Measurements from ENCODE around the gene FKBP5. TPM values are rescaled to one million over a fixed set of nuclear protein-coding genes. Genes with fewer than 3 reads are reported as not detected.

Gene FKBP5
- polyA plus RNA-seq, 1 donor from 2014 or later, result 1.2 TPM

DNA sequence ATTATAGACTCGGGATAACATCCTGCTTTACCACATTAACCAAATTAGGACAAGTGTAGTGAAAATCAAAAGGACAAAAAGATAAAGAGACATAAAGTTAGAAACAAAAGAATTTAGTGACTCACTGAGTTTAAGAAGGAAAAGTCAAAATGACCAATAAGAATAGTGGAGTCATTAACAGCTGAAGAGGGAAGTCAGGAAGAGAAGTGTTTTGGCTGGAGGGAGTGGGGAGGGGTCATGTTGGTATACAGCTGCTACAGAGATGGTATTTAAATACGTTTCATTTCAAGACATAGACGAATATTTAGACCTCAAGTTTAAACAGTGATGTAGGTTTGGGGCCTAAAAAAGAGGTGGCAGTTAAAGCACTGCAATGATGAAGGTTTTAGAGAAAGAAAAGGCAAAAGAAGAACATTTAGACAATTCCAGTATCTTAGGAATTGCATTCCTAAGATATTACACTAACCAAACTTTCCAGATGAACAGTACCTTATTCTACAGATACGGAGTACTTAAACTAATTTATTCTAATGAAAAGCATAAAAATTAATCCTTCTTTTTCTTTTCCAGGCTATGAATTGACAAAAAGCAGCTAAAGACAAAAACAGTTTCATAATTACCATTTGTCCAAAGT, 10.6 kb downstream of the FKBP5 start:
- Histone ChIP-seq H3F3A (ENCODE audit: insufficient read depth, low read length, poor library complexity, severe bottlenecking) (no peaks in the 10 kb centered on the region), H3K9me3 (ENCODE audit: low read length) (no peaks in the 10 kb centered on the region), H3K36me3 (ENCODE audit: insufficient read depth, low read length) (no peaks in the 10 kb centered on the region), H4K20me1 (ENCODE audit: insufficient read depth) (no peaks in the 10 kb centered on the region), H3K79me2 (replicated peaks; ENCODE audit: insufficient read depth, low read length) (no peaks in the 10 kb centered on the region), H3K4me2 (ENCODE audit: low read length) (no peak overlapping the region), H2AFZ (ENCODE audit: low read depth, low read length) (no peak overlapping the region), H3K9ac (ENCODE audit: low read length) (no peak overlapping the region), H3K27me3 (ENCODE audit: insufficient read depth, low read depth, low read length) (no peaks in the 10 kb centered on the region), H3K4me3 (ENCODE audit: low read length) (no peak overlapping the region), H3K27ac (ENCODE audit: low read length) (no peak overlapping the region), H3K9me2 (ENCODE audit: insufficient read depth, low read length) (no peaks in the 10 kb centered on the region)
- TF ChIP-seq CTCF (IDR thresholded peaks at IDR 0.05; ENCODE audit: poor library complexity, severe bottlenecking), result no peak
- TF ChIP-seq MXI1 (conservative IDR thresholded peaks at IDR 0.05; ENCODE audit: poor library complexity, severe bottlenecking), result no peak
- TF ChIP-seq TAF1 (IDR thresholded peaks at IDR 0.05; ENCODE audit: low read depth), result no peak

DNA sequence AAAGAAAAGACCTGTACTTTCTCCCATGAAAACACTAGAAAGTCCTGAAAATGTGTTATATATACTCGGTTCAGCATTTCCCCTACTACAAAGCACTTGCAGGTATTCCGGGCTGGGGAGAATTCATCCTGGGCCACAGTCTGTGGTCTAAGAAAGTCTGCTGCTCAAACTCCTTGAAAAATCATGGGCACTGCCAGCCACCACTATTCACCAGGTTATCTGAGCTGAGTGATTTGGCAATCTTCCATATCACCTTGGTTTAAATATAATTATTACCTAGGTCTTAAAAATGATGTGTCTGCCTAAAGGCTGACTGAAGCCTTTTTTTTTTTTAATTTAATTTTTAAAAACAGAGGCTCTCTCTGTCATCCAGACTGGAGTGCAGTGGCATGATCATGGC, 11.3 kb downstream of the FKBP5 start:
- Histone ChIP-seq H3K9me2 (ENCODE audit: insufficient read depth, low read length) (no peaks in the 10 kb centered on the region), H3K4me3 (ENCODE audit: low read length) (no peak overlapping the region), H3K4me2 (ENCODE audit: low read length) (no peak overlapping the region), H3K36me3 (ENCODE audit: insufficient read depth, low read length) (no peaks in the 10 kb centered on the region), H3F3A (ENCODE audit: insufficient read depth, low read length, poor library complexity, severe bottlenecking) (no peaks in the 10 kb centered on the region), H2AFZ (ENCODE audit: low read depth, low read length) (no peak overlapping the region), H3K9me3 (ENCODE audit: low read length) (no peaks in the 10 kb centered on the region), H4K20me1 (ENCODE audit: insufficient read depth) (no peaks in the 10 kb centered on the region), H3K27me3 (ENCODE audit: insufficient read depth, low read depth, low read length) (no peaks in the 10 kb centered on the region), H3K27ac (ENCODE audit: low read length) (no peak overlapping the region), H3K9ac (ENCODE audit: low read length) (no peak overlapping the region), H3K79me2 (replicated peaks; ENCODE audit: insufficient read depth, low read length) (no peaks in the 10 kb centered on the region)
- TF ChIP-seq SMC3 (conservative IDR thresholded peaks at IDR 0.05; ENCODE audit: poor library complexity), result no peak
- TF ChIP-seq EP300 (conservative IDR thresholded peaks at IDR 0.05; ENCODE audit: poor library complexity, severe bottlenecking), result no peak
- no peak for TF ChIP-seq MXI1 (conservative IDR thresholded peaks at IDR 0.05; ENCODE audit: poor library complexity, severe bottlenecking)

- Histone ChIP-seq H3F3A (ENCODE audit: insufficient read depth, low read length, poor library complexity, severe bottlenecking) (no peaks in the 10 kb centered on the region), H4K20me1 (ENCODE audit: insufficient read depth) (no peaks in the 10 kb centered on the region), H3K79me2 (replicated peaks; ENCODE audit: insufficient read depth, low read length) (no peaks in the 10 kb centered on the region), H3K9ac (ENCODE audit: low read length) (no peak overlapping the region), H2AFZ (ENCODE audit: low read depth, low read length) (no peak overlapping the region), H3K4me3 (ENCODE audit: low read length) (no peak overlapping the region), H3K4me2 (ENCODE audit: low read length) (no peak overlapping the region), H3K27ac (ENCODE audit: low read length) (no peak overlapping the region), H3K9me2 (ENCODE audit: insufficient read depth, low read length) (no peaks in the 10 kb centered on the region), H3K36me3 (ENCODE audit: insufficient read depth, low read length) (no peaks in the 10 kb centered on the region), H3K9me3 (ENCODE audit: low read length) (no peaks in the 10 kb centered on the region), H3K27me3 (ENCODE audit: insufficient read depth, low read depth, low read length) (no peaks in the 10 kb centered on the region)
- TF ChIP-seq TAF1 (IDR thresholded peaks at IDR 0.05; ENCODE audit: low read depth) (no peak), SMC3 (conservative IDR thresholded peaks at IDR 0.05; ENCODE audit: poor library complexity) (no peak), POLR2AphosphoS5 (IDR thresholded peaks at IDR 0.05) (no peak), RAD21 (conservative IDR thresholded peaks at IDR 0.05) (no peak), EZH2 (IDR thresholded peaks at IDR 0.05; ENCODE audit: borderline replicate concordance, insufficient read depth, low read length, poor library complexity, severe bottlenecking) (no peak), EP300 (conservative IDR thresholded peaks at IDR 0.05; ENCODE audit: poor library complexity, severe bottlenecking) (no peak), MXI1 (conservative IDR thresholded peaks at IDR 0.05; ENCODE audit: poor library complexity, severe bottlenecking) (no peak), CTCF (IDR thresholded peaks at IDR 0.05; ENCODE audit: poor library complexity, severe bottlenecking) (no peak), REST (IDR thresholded peaks at IDR 0.05; ENCODE audit: borderline replicate concordance) (no peak)
Observed at GRCh38 chr6:35675871-35676459, 12.8 kb downstream of the FKBP5 start.

All from neural cell (in vitro differentiated cells).